Osteoblast (primary cell): Measurements from ENCODE around the gene GLB1L2. TPM values are rescaled to one million over a fixed set of nuclear protein-coding genes. Genes with fewer than 3 reads are reported as not detected.

Source experiments
- DNase-seq: peaks from one replicate; pipeline ENCODE4 v3.0.0; 2011; ENCODE audit warnings: low spot score, mixed read lengths; ENCODE audit not compliant: insufficient read length; ENCODE audit errors: missing footprints
- H2AFZ ChIP-seq: 2 replicates; pipeline ENCODE4 v1.6.0; 2011; ENCODE audit warnings: mild to moderate bottlenecking, low read length
- H3K27ac ChIP-seq: 2 replicates; pipeline ENCODE4 v1.5.1; 2011; ENCODE audit warnings: mild to moderate bottlenecking, low read depth, low read length, moderate library complexity
- H3K27me3 ChIP-seq: 2 replicates; pipeline ENCODE4 v1.6.0; 2012; ENCODE audit warnings: mild to moderate bottlenecking, control low read depth, inconsistent platforms, low read length, moderate library complexity; ENCODE audit not compliant: insufficient read depth
- H3K36me3 ChIP-seq: 2 replicates; pipeline ENCODE4 v1.5.1; 2011; ENCODE audit warnings: mild to moderate bottlenecking, low read length, control low read depth, moderate library complexity; ENCODE audit not compliant: insufficient read depth
- H3K4me1 ChIP-seq: 2 replicates; pipeline ENCODE4 v1.5.1; 2011; ENCODE audit warnings: mild to moderate bottlenecking, low read length, control low read depth, moderate library complexity; ENCODE audit not compliant: insufficient read depth
- H3K4me2 ChIP-seq: 2 replicates; pipeline ENCODE4 v1.6.0; 2011; ENCODE audit warnings: mild to moderate bottlenecking, low read length; ENCODE audit not compliant: insufficient read depth
- H3K4me3 ChIP-seq: fragments of 200-600 bp; sonication (generic); 3 replicates; pipeline ENCODE4 v1.5.1; 2012; ENCODE audit warnings: mild to moderate bottlenecking, low read length, inconsistent platforms; ENCODE audit not compliant: insufficient read depth
- H3K79me2 ChIP-seq: 2 replicates; pipeline ENCODE4 v1.6.0; 2012; ENCODE audit warnings: mild to moderate bottlenecking, low read length, control low read depth, inconsistent platforms; ENCODE audit not compliant: insufficient read depth
- H3K9me3 ChIP-seq: 2 replicates; pipeline ENCODE4 v1.5.1; 2011; ENCODE audit warnings: low read depth, low read length, control low read depth
- H4K20me1 ChIP-seq: 2 replicates; pipeline ENCODE4 v1.6.0; 2012; ENCODE audit warnings: mild to moderate bottlenecking, low read length, control low read depth; ENCODE audit not compliant: insufficient read depth
- total RNA-seq: library from RNA; depleted of rRNA; stranded (reverse); fragments of >200 nt; gene quantifications from 2 replicates; pipeline ENCODE4 v1.2.3, GENCODE V29; 2012
- TF ChIP-seq, protein P1 (sequence below): IDR thresholded peaks from 2 replicates; pipeline ENCODE4 v1.5.1; 2011; ENCODE audit warnings: mild to moderate bottlenecking, low read depth, low read length, moderate library complexity; ENCODE audit errors: extremely low read depth

The GLB1L2 gene
- total RNA-seq, 1 donor = 0.36 TPM

DNA sequence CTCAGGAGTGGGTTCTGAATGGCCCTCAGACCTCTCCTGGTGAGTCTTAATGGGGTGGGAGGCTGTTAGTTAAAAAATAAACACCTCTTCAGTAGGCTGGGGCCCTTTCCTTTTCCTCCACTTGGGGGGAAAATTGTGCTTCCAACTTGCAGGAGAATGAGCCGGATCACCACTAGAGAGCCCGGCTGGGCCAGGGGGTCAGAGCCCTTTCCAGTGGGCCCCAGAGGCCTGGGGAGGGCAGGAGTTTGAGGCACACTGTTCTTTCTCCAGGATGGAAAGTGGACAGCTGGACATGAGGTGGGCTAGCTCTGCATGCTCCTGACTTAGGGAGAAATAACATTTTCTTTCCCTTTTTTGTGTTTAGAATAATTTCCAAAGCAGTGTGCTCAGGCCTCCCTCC is 47.5 kb downstream of the GLB1L2 start:
- Histone ChIP-seq H3K27ac (no peak overlapping the region), H3K36me3 (no peaks in the 10 kb centered on the region), H3K4me1 (no peaks in the 10 kb centered on the region), H3K79me2 (no peaks in the 10 kb centered on the region), H3K4me3 (no peak overlapping the region), H2AFZ (no peak overlapping the region), H3K27me3 (no peaks in the 10 kb centered on the region), H3K9me3 (no peaks in the 10 kb centered on the region), H3K4me2 (no peak overlapping the region), H4K20me1 (no peaks in the 10 kb centered on the region)
- no peak for DNase-seq
- TF ChIP-seq, protein P1, sequence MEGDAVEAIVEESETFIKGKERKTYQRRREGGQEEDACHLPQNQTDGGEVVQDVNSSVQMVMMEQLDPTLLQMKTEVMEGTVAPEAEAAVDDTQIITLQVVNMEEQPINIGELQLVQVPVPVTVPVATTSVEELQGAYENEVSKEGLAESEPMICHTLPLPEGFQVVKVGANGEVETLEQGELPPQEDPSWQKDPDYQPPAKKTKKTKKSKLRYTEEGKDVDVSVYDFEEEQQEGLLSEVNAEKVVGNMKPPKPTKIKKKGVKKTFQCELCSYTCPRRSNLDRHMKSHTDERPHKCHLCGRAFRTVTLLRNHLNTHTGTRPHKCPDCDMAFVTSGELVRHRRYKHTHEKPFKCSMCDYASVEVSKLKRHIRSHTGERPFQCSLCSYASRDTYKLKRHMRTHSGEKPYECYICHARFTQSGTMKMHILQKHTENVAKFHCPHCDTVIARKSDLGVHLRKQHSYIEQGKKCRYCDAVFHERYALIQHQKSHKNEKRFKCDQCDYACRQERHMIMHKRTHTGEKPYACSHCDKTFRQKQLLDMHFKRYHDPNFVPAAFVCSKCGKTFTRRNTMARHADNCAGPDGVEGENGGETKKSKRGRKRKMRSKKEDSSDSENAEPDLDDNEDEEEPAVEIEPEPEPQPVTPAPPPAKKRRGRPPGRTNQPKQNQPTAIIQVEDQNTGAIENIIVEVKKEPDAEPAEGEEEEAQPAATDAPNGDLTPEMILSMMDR = no peak

DNA sequence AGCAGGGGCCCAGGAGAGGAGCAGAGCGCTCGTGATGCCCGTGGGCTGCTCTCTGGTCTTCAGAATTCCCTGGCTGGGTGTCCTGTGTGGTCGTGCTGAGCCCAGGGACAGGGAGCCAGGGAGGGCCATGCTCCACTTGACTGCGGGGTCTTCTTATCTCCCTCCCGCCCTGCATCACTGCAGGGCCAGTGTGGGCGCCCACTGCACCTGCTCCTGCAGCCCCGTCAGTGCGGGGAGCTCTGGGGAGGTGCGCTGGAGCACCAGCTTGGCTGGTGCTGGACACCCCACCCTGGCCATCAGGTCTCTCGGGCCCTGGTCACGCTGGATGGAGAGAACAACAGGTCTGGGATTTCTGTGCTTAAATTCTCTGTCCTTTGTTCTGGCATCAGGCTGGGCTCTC is 48.4 kb downstream of the GLB1L2 start:
- H3K4me2 ChIP-seq = no peak overlapping the region
- H2AFZ ChIP-seq = no peak overlapping the region
- H3K27ac ChIP-seq = no peak overlapping the region
- H3K79me2 ChIP-seq = no peaks in the 10 kb centered on the region
- no peaks in the 10 kb centered on the region for H3K36me3 ChIP-seq
- no peak overlapping the region for H3K4me3 ChIP-seq
- no peaks in the 10 kb centered on the region for H3K4me1 ChIP-seq
- H3K27me3 ChIP-seq = no peaks in the 10 kb centered on the region
- H3K9me3 ChIP-seq = no peaks in the 10 kb centered on the region
- no peaks in the 10 kb centered on the region for H4K20me1 ChIP-seq
- no peak for DNase-seq
- TF ChIP-seq, protein P1 = no peak

DNA sequence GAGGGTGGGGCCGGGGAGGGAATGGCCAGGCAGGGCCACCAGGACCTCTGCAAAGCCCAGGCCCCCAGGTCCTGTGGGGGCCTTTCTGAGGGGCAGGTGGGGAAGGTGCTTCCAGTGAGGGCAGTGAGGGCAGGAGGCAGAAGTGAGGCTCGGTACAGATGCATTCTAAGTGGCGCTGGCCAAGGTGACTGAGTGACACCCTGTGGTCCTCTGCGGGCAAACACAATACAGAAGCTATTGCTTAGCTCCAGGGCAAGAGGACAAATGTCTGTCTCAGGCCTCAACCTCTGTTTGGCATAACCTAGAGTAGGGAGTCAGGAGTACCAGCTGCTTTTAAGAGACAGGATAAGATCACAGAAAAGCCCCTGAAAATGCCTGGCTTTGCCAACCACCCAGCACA is 49.0 kb downstream of the GLB1L2 start:
- H3K27me3 ChIP-seq = no peaks in the 10 kb centered on the region
- H3K4me2 ChIP-seq = no peak overlapping the region
- no peaks in the 10 kb centered on the region for H3K36me3 ChIP-seq
- no peaks in the 10 kb centered on the region for H3K9me3 ChIP-seq
- no peaks in the 10 kb centered on the region for H4K20me1 ChIP-seq
- H3K27ac ChIP-seq = no peak overlapping the region
- H3K79me2 ChIP-seq = no peaks in the 10 kb centered on the region
- H3K4me1 ChIP-seq = no peaks in the 10 kb centered on the region
- no peak overlapping the region for H2AFZ ChIP-seq
- TF ChIP-seq, protein P1 = no peak
- no peak overlapping the region for H3K4me3 ChIP-seq
- DNase-seq = no peak

- Histone ChIP-seq H3K4me3 (no peak overlapping the region), H3K4me2 (no peak overlapping the region), H3K27me3 (no peaks in the 10 kb centered on the region), H3K36me3 (no peaks in the 10 kb centered on the region), H3K9me3 (no peaks in the 10 kb centered on the region), H3K4me1 (no peaks in the 10 kb centered on the region), H2AFZ (no peak overlapping the region), H3K79me2 (no peaks in the 10 kb centered on the region), H3K27ac (no peak overlapping the region), H4K20me1 (no peaks in the 10 kb centered on the region)
- DNase-seq = no peak
- TF ChIP-seq, protein P1 = no peak
Observed at GRCh38 chr11:134382257-134382656, 50.5 kb downstream of the GLB1L2 start.
